Peyer's patch (tissue), 4 donors: Measurements from ENCODE around the gene CCDC154.

Experiments used
- POLR2A ChIP-seq, 2 donors: fragments of 450-650 bp; IDR thresholded peaks; one replicate each; pipeline ENCODE4 v1.5.1; 2017; ENCODE audit warnings: antibody characterized with exemption in 2 of 2, mild to moderate bottlenecking in 2 of 2, moderate library complexity in 2 of 2
- TF ChIP-seq, protein P1 (sequence below), 6 experiments: fragments of 450-650 bp in 4 of 6; fragments of 200-600 bp in 2 of 6; sonication (generic) in 1 of 6; IDR thresholded peaks; one replicate each; pipeline ENCODE4 v1.5.1; 2017 to 2019; ENCODE audit warnings: antibody characterized with exemption in 6 of 6, mild to moderate bottlenecking in 3 of 6, moderate library complexity in 1 of 6

GRCh38 chr16:1433756-1434155 lies 10.6 kb downstream of the CCDC154 start:
- TF ChIP-seq, protein P1, sequence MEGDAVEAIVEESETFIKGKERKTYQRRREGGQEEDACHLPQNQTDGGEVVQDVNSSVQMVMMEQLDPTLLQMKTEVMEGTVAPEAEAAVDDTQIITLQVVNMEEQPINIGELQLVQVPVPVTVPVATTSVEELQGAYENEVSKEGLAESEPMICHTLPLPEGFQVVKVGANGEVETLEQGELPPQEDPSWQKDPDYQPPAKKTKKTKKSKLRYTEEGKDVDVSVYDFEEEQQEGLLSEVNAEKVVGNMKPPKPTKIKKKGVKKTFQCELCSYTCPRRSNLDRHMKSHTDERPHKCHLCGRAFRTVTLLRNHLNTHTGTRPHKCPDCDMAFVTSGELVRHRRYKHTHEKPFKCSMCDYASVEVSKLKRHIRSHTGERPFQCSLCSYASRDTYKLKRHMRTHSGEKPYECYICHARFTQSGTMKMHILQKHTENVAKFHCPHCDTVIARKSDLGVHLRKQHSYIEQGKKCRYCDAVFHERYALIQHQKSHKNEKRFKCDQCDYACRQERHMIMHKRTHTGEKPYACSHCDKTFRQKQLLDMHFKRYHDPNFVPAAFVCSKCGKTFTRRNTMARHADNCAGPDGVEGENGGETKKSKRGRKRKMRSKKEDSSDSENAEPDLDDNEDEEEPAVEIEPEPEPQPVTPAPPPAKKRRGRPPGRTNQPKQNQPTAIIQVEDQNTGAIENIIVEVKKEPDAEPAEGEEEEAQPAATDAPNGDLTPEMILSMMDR (IDR thresholded peaks at IDR 0.05) = no peak
- no peak for TF ChIP-seq POLR2A (IDR thresholded peaks at IDR 0.05)
